Endothelial cell of umbilical vein (primary cell): Measurements from ENCODE around the gene BRICD5. TPM values are rescaled to one million over a fixed set of nuclear protein-coding genes. Genes with fewer than 3 reads are reported as not detected.

Experiments used
- BruUV-seq: library from RNA; stranded (reverse); fragments of 400-500 nt; replicated peaks from 2 replicates; lab custom pipeline; 2021; lab: Mats Ljungman, UMichigan
- CTCF ChIA-PET: fragments of 300-600, 350-600 bp; sonication (Branson Sonifier 250); formaldehyde crosslinking; loops from one replicate; lab custom pipeline; 2021; ENCODE audit warnings: antibody characterized with exemption, inconsistent platforms; lab: Charles Lee
- POLR2A ChIA-PET: fragments of 300-600, 350-600 bp; sonication (Branson Sonifier 250); formaldehyde crosslinking; loops from one replicate; lab custom pipeline; 2021; ENCODE audit warnings: antibody characterized with exemption, inconsistent platforms; lab: Charles Lee
- DNase-seq: peaks from one replicate; pipeline ENCODE4 v3.0.0-alpha.2; 2011; ENCODE audit warnings: low read depth, low spot score
- FAIRE-seq: peaks from 2 replicates; lab custom pipeline; 2011; peaks lifted over from hg19 to GRCh38; lab: Jason Lieb, UNC
- H2AFZ ChIP-seq: 2 replicates; pipeline ENCODE4 v1.6.0; 2012; ENCODE audit warnings: low read depth, low read length, control low read depth, inconsistent platforms
- H3K27ac ChIP-seq: 2 replicates; pipeline ENCODE4 v1.5.1; 2011; ENCODE audit warnings: low read depth, mild to moderate bottlenecking, control low read depth, low read length, moderate library complexity; ENCODE audit not compliant: insufficient read depth
- H3K27me3 ChIP-seq, 2 experiments: 2 replicates each; pipeline versions ENCODE4 v1.6.0 to v1.6.1; 2011; ENCODE audit warnings: low read length in 2 of 2, mixed read lengths in 1 of 2; ENCODE audit not compliant: control insufficient read depth in 2 of 2, insufficient read depth in 2 of 2
- H3K36me3 ChIP-seq, 2 experiments: 2 replicates in 1 of 2; 3 replicates in 1 of 2; pipeline ENCODE4 v1.5.1; 2011; ENCODE audit warnings: low read length in 2 of 2, mild to moderate bottlenecking in 1 of 2, moderate library complexity in 1 of 2; ENCODE audit not compliant: control insufficient read depth in 2 of 2, insufficient read depth in 2 of 2; ENCODE audit errors: extremely low read depth in 1 of 2
- H3K4me1 ChIP-seq: 3 replicates; pipeline ENCODE4 v1.5.1; 2011; ENCODE audit warnings: mild to moderate bottlenecking, low read length; ENCODE audit not compliant: control insufficient read depth, insufficient read depth; ENCODE audit errors: extremely low read depth
- H3K4me2 ChIP-seq: 2 replicates; pipeline ENCODE4 v1.6.1; 2011; ENCODE audit warnings: low read length, control low read depth, mixed read lengths; ENCODE audit not compliant: insufficient read depth
- H3K4me3 ChIP-seq, 3 experiments: fragments of 200-600 bp in 1 of 3; sonication (generic), shearing (Covaris generic) in 1 of 3; replicated peaks in 1 of 3; 2 replicates each; pipeline ENCODE4 v1.5.1; 2011 to 2016; ENCODE audit warnings: control low read depth in 3 of 3, low read length in 3 of 3, mild to moderate bottlenecking in 2 of 3, inconsistent platforms in 1 of 3, low read depth in 1 of 3, moderate library complexity in 1 of 3; ENCODE audit not compliant: insufficient read depth in 1 of 3
- H3K79me2 ChIP-seq: 2 replicates; pipeline ENCODE4 v1.6.0; 2012; ENCODE audit warnings: low read length, inconsistent platforms; ENCODE audit not compliant: control insufficient read depth, insufficient read depth
- H3K9ac ChIP-seq: replicated peaks from 2 replicates; pipeline ENCODE3; 2011; ENCODE audit warnings: low read length, control low read depth; ENCODE audit not compliant: insufficient read depth; ENCODE audit errors: extremely low read depth
- H3K9me1 ChIP-seq: replicated peaks from 3 replicates; pipeline ENCODE4 v1.6.0; 2011; ENCODE audit warnings: mild to moderate bottlenecking, low read length; ENCODE audit not compliant: control insufficient read depth, insufficient read depth; ENCODE audit errors: extremely low read depth
- H3K9me3 ChIP-seq: replicated peaks from 2 replicates; pipeline ENCODE4 v1.5.1; 2012; ENCODE audit warnings: low read length, inconsistent platforms; ENCODE audit not compliant: control insufficient read depth, insufficient read depth
- H4K20me1 ChIP-seq: replicated peaks from 2 replicates; pipeline ENCODE3; 2011; ENCODE audit warnings: mild to moderate bottlenecking, low read length; ENCODE audit not compliant: control insufficient read depth, insufficient read depth; ENCODE audit errors: extremely low read depth
- CTCF ChIP-seq, 2 donors: IDR thresholded peaks; 1 replicate in 1 of 2; 2 replicates in 1 of 2; pipeline ENCODE4 v1.5.1; 2011; ENCODE audit warnings: low read length in 2 of 2, mild to moderate bottlenecking in 2 of 2, moderate library complexity in 2 of 2, control low read depth in 1 of 2, inconsistent platforms in 1 of 2, low read depth in 1 of 2; ENCODE audit not compliant: insufficient read depth in 1 of 2; ENCODE audit errors: extremely low read depth in 1 of 2
- EZH2 ChIP-seq: IDR thresholded peaks from 2 replicates; pipeline ENCODE4 v1.6.1; 2012; ENCODE audit warnings: borderline replicate concordance, low read depth, mild to moderate bottlenecking, moderate library complexity, low read length, inconsistent platforms; ENCODE audit not compliant: severe bottlenecking
- FOS ChIP-seq: IDR thresholded peaks from 2 replicates; pipeline ENCODE4 v1.6.1; 2011; ENCODE audit warnings: mild to moderate bottlenecking, low read length, moderate library complexity, borderline replicate concordance; ENCODE audit not compliant: insufficient read depth
- GATA2 ChIP-seq: IDR thresholded peaks from 2 replicates; pipeline ENCODE4 v1.7.0; 2011; ENCODE audit warnings: low read depth, mild to moderate bottlenecking, moderate library complexity, mixed read lengths, low read length; ENCODE audit not compliant: insufficient read length, insufficient read depth
- JUN ChIP-seq: IDR thresholded peaks from 2 replicates; pipeline ENCODE4 v1.6.1; 2011; ENCODE audit warnings: borderline replicate concordance, low read depth; ENCODE audit not compliant: insufficient read length, insufficient read depth
- MYC ChIP-seq: IDR thresholded peaks from one replicate; pipeline ENCODE4 v1.6.1; 2011; ENCODE audit warnings: mild to moderate bottlenecking, low read depth, low read length
- POLR2A ChIP-seq: IDR thresholded peaks from 2 replicates; pipeline ENCODE4 v1.6.1; 2012; ENCODE audit warnings: low read depth, mild to moderate bottlenecking, control low read depth, low read length
- POLR2AphosphoS5 ChIP-seq: IDR thresholded peaks from 2 replicates; pipeline ENCODE4 v1.6.1; 2012; ENCODE audit warnings: low read depth, mild to moderate bottlenecking, control low read depth, low read length, moderate library complexity; ENCODE audit not compliant: insufficient read depth
- dilution Hi-C: fragments of 300-500 bp; cut with MboI; formaldehyde crosslinking; loops from one replicate; pipeline ENCODE4 v1.15.0; 2019; ENCODE audit warnings: low sequenced_read_pairs; ENCODE audit not compliant: extremely low pct_ligation_motif_present
- intact Hi-C: fragments of 100-400 bp; cut with micrococcal nuclease; formaldehyde crosslinking; loops from one replicate; pipeline ENCODE4 v1.10.0; 2022
- polyA plus RNA-seq, 4 experiments: library from polyadenylated mRNA; depleted of rRNA in 3 of 4; stranded (reverse) in 3 of 4; unstranded in 1 of 4; fragments of >200 nt; gene quantifications; 2 replicates each; pipeline versions ENCODE4 v1.2.1 to v1.2.3, GENCODE V29; 2011 to 2012; ENCODE audit warnings: missing spikeins in 1 of 4
- total RNA-seq: library from RNA; stranded (reverse); gene quantifications from 2 replicates; pipeline ENCODE4 v1.2.3, GENCODE V29; 2021
- TF ChIP-seq, protein P1 (sequence below): IDR thresholded peaks from 2 replicates; pipeline ENCODE4 v1.6.1; 2011; ENCODE audit not compliant: insufficient read depth, insufficient read length

BRICD5 gene
- total and polyA plus RNA-seq, 2 donors (not counting 3 experiments of a cell fraction or from before 2014, with no cell fraction given): 5.6 to 8.4 TPM

GRCh38 chr16:2170080-2170479 lies 40.6 kb downstream of the BRICD5 start:
- H3K4me1 ChIP-seq: peaks cover 24% of the 10 kb centered on the region
- peak; percentile 99 for FAIRE-seq
- H3K9me1 ChIP-seq: no peaks in the 10 kb centered on the region
- ChIA-PET CTCF (interaction anchor here (1.4 to 2.2 kb wide), 4 partner anchors 11 to 82 kb away, joined by 5 to 14 read pairs (median 9); partner anchors contain the start of genes ECI1 and TRAF7), POLR2A (interaction anchor here (0.5 to 2.2 kb wide), 5 partner anchors 11 to 28 kb away, joined by 3 to 32 read pairs (median 4); partner anchors contain the start of gene TRAF7)
- H3K27me3 ChIP-seq: no peaks in the 10 kb centered on the region
- intact Hi-C loops: loop anchor here (1.0 to 2.0 kb wide), 3 partner anchors 15 to 81 kb away; partner anchors contain the start of genes E4F1, ECI1 and TRAF7
- peak overlapping the region; percentile 91 for H3K9ac ChIP-seq
- H3K27ac ChIP-seq: peak overlapping the region; percentile 99
- peaks cover 17 to 55% of the 10 kb centered on the region in 2 experiments for H3K36me3 ChIP-seq
- no peak overlapping the region for H2AFZ ChIP-seq
- no peaks in the 10 kb centered on the region for H3K9me3 ChIP-seq
- peak overlapping the region; percentile 40 to 71 (median 57) for H3K4me3 ChIP-seq
- H4K20me1 ChIP-seq: no peaks in the 10 kb centered on the region
- peak; percentile 95 for DNase-seq
- H3K4me2 ChIP-seq: peak overlapping the region; percentile 65
- BruUV-seq: no TSS peak
- peaks cover 52% of the 10 kb centered on the region for H3K79me2 ChIP-seq
- dilution Hi-C loops: loop anchor here (25.0 kb wide), 1 partner anchor 133 kb away; the partner anchor contains the start of genes NHERF2, NTHL1 and TSC2
- TF ChIP-seq CTCF (IDR thresholded peaks at IDR 0.05; ENCODE audit: extremely low read depth in 1 of 2, insufficient read depth in 1 of 2, low read depth in 1 of 2, low read length in 2 of 2) (peak in 1 of 2 donors; percentile 2), JUN (no peak), POLR2AphosphoS5 (peak; percentile 96), POLR2A (peak; percentile 91), FOS (no peak), MYC (no peak), GATA2 (no peak), EZH2 (no peak)
- TF ChIP-seq, protein P1, sequence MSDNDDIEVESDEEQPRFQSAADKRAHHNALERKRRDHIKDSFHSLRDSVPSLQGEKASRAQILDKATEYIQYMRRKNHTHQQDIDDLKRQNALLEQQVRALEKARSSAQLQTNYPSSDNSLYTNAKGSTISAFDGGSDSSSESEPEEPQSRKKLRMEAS: peak; percentile 8
